ENCODE results near the gene TMA7. TPM values are rescaled to one million over a fixed set of nuclear protein-coding genes. Genes with fewer than 3 reads are reported as not detected.

TMA7 gene
- total and polyA plus RNA-seq, 2 of the 13 experiments (the other 11 are each of a cell fraction or from before 2014, with no cell fraction given) = 100 to 486 TPM

GRCh38 chr3:48400824-48401433 is 39.1 kb upstream of the TMA7 start (continued):
- TF ChIP-seq HNF4G (IDR thresholded peaks at IDR 0.05; ENCODE audit: borderline replicate concordance, low read depth, low read length) (no peak), HNF4G (CRISPR knock-in tag; IDR thresholded peaks at IDR 0.05; ENCODE audit: borderline replicate concordance, low read depth) (no peak), ZFY (CRISPR knock-in tag; IDR thresholded peaks at IDR 0.05) (no peak), XRCC5 (optimal IDR thresholded peaks at IDR 0.05; ENCODE audit: low read length) (peak; percentile 45), GATA4 (IDR thresholded peaks at IDR 0.05; ENCODE audit: borderline replicate concordance, low read depth) (no peak), ZNF678 (CRISPR knock-in tag; IDR thresholded peaks at IDR 0.05) (no peak), DZIP1 (CRISPR knock-in tag; IDR thresholded peaks at IDR 0.05) (no peak), ZNF224 (CRISPR knock-in tag; IDR thresholded peaks at IDR 0.05) (no peak), MZF1 (CRISPR knock-in tag; IDR thresholded peaks at IDR 0.05; ENCODE audit: borderline replicate concordance) (no peak), SKIL (CRISPR knock-in tag; IDR thresholded peaks at IDR 0.05; ENCODE audit: borderline replicate concordance) (no peak), RAD21 (CRISPR knock-in tag; IDR thresholded peaks at IDR 0.05) (peak; percentile 87), PRDM10 (CRISPR knock-in tag; IDR thresholded peaks at IDR 0.05; ENCODE audit: low read depth) (no peak), ZNF33A (CRISPR knock-in tag; IDR thresholded peaks at IDR 0.05; ENCODE audit: borderline replicate concordance) (no peak), ZMAT3 (CRISPR knock-in tag; conservative IDR thresholded peaks at IDR 0.05) (no peak), RFX5 (IDR thresholded peaks at IDR 0.05; ENCODE audit: low read depth, low read length) (no peak), ATF7-NPFF (CRISPR knock-in tag; IDR thresholded peaks at IDR 0.05; ENCODE audit: low read depth) (no peak), ARID3A (IDR thresholded peaks at IDR 0.05; ENCODE audit: low read depth, low read length) (peak; percentile 67), ZNF792 (CRISPR knock-in tag; IDR thresholded peaks at IDR 0.05) (0 out of 2 replicates have a peak, but pooled peaks have one; percentile 39), YEATS2 (CRISPR knock-in tag; IDR thresholded peaks at IDR 0.05; ENCODE audit: borderline replicate concordance) (no peak), TEAD3 (CRISPR knock-in tag; optimal IDR thresholded peaks at IDR 0.05; ENCODE audit: borderline replicate concordance) (peak; percentile 78), ZNF235 (CRISPR knock-in tag; IDR thresholded peaks at IDR 0.05; ENCODE audit: borderline replicate concordance) (no peak)
